H1 (cell line): ENCODE data around the gene BACE2. TPM values are rescaled to one million over a fixed set of nuclear protein-coding genes. Genes with fewer than 3 reads are reported as not detected.

Source experiments
- CTCF ChIA-PET: fragments of 300-600 bp; sonication (Branson Sonifier 250); formaldehyde crosslinking; loops from one replicate; lab custom pipeline; 2021; ENCODE audit not compliant: partially characterized antibody; lab: Charles Lee
- POLR2A ChIA-PET: fragments of 300-600 bp; sonication (Branson Sonifier 250); formaldehyde crosslinking; loops from one replicate; lab custom pipeline; 2021; ENCODE audit warnings: inconsistent platforms; ENCODE audit not compliant: partially characterized antibody; lab: Charles Lee
- DNase-seq, 2 experiments: peaks; one replicate each; pipeline versions ENCODE4 v3.0.0 to v3.0.0-alpha.2; 2010 to 2022; ENCODE audit warnings: low spot score in 2 of 2, low read depth in 1 of 2, mixed read lengths in 1 of 2
- FAIRE-seq: peaks from 2 replicates; lab custom pipeline; 2011; peaks lifted over from hg19 to GRCh38; lab: Jason Lieb, UNC
- H2AFZ ChIP-seq: 2 replicates; pipeline ENCODE4 v1.8.1; 2012; ENCODE audit warnings: low read length, inconsistent platforms
- H2AK5ac ChIP-seq: 2 replicates; pipeline ENCODE4 v1.6.1; 2013; ENCODE audit warnings: low read depth, low read length
- H2BK120ac ChIP-seq: replicated peaks from 2 replicates; pipeline ENCODE3; 2013; ENCODE audit warnings: low read depth, low read length, inconsistent platforms
- H2BK12ac ChIP-seq: 2 replicates; pipeline ENCODE4 v1.6.1; 2013; ENCODE audit warnings: low read depth, low read length
- H2BK15ac ChIP-seq: 2 replicates; pipeline ENCODE4 v1.6.1; 2013; ENCODE audit warnings: low read length
- H2BK20ac ChIP-seq: 2 replicates; pipeline ENCODE4 v1.6.1; 2013; ENCODE audit warnings: low read length
- H2BK5ac ChIP-seq: 2 replicates; pipeline ENCODE4 v1.6.1; 2013; ENCODE audit warnings: low read depth, low read length
- H3K14ac ChIP-seq: 2 replicates; pipeline ENCODE4 v1.6.1; 2013; ENCODE audit warnings: inconsistent platforms; ENCODE audit not compliant: insufficient read length
- H3K18ac ChIP-seq: 2 replicates; pipeline ENCODE4 v1.6.1; 2013; ENCODE audit warnings: low read length; ENCODE audit errors: extremely low read depth
- H3K23ac ChIP-seq: 2 replicates; pipeline ENCODE4 v1.6.1; 2013; ENCODE audit warnings: inconsistent platforms; ENCODE audit not compliant: insufficient read length
- H3K23me2 ChIP-seq: 2 replicates; pipeline ENCODE4 v1.6.1; 2013; ENCODE audit warnings: low read depth, low read length
- H3K27ac ChIP-seq: 2 replicates; pipeline ENCODE4 v1.6.1; 2011; ENCODE audit warnings: low read depth, low read length, inconsistent platforms
- H3K27me3 ChIP-seq, 4 experiments: replicated peaks in 1 of 4; 1 replicate in 1 of 4; 2 replicates in 3 of 4; pipeline versions ENCODE4 v1.6.1 to v1.8.1; 2011 to 2013; ENCODE audit warnings: low read length in 3 of 4, mild to moderate bottlenecking in 3 of 4, inconsistent platforms in 2 of 4, mixed read lengths in 2 of 4, moderate library complexity in 1 of 4; ENCODE audit not compliant: control insufficient read depth in 3 of 4, insufficient read depth in 3 of 4; ENCODE audit errors: extremely low read depth in 1 of 4
- H3K36me3 ChIP-seq, 4 experiments: 2 replicates each; pipeline versions ENCODE4 v1.6.1 to v1.8.1; 2011 to 2013; ENCODE audit warnings: mild to moderate bottlenecking in 4 of 4, low read length in 3 of 4, moderate library complexity in 2 of 4, control low read depth in 1 of 4, inconsistent platforms in 1 of 4; ENCODE audit not compliant: insufficient read depth in 4 of 4, control insufficient read depth in 2 of 4
- H3K4ac ChIP-seq: replicated peaks from 2 replicates; pipeline ENCODE3; 2013; ENCODE audit warnings: low read length, low read depth, mixed read lengths, inconsistent platforms; ENCODE audit not compliant: insufficient read length
- H3K4me1 ChIP-seq, 4 experiments: replicated peaks in 1 of 4; 1 replicate in 1 of 4; 2 replicates in 3 of 4; pipeline versions ENCODE4 v1.6.1 to v1.8.1; 2011 to 2013; ENCODE audit warnings: low read length in 3 of 4, inconsistent platforms in 2 of 4, mixed read lengths in 1 of 4; ENCODE audit not compliant: insufficient read depth in 4 of 4, control insufficient read depth in 3 of 4
- H3K4me2 ChIP-seq, 2 experiments: 2 replicates each; pipeline versions ENCODE4 v1.6.1 to v1.8.1; 2011 to 2013; ENCODE audit warnings: low read depth in 2 of 2, low read length in 2 of 2, control low read depth in 1 of 2, inconsistent platforms in 1 of 2, mild to moderate bottlenecking in 1 of 2; ENCODE audit not compliant: insufficient read depth in 1 of 2
- H3K4me3 ChIP-seq, 4 experiments: fragments of 200-600, 300-600 bp in 1 of 4; sonication (generic), shearing (Covaris generic), sonication (Bioruptor Twin) in 1 of 4; 2 replicates each; pipeline versions ENCODE4 v1.5.1 to v1.8.1; 2011 to 2016; ENCODE audit warnings: low read length in 4 of 4, low read depth in 3 of 4, control low read depth in 2 of 4, inconsistent platforms in 2 of 4, mild to moderate bottlenecking in 2 of 4, mixed read lengths in 1 of 4, moderate library complexity in 1 of 4; ENCODE audit not compliant: insufficient read depth in 2 of 4; ENCODE audit errors: extremely low read depth in 1 of 4
- H3K56ac ChIP-seq: replicated peaks from 2 replicates; pipeline ENCODE3; 2013; ENCODE audit warnings: low read depth, mild to moderate bottlenecking, mixed read lengths, low read length, inconsistent platforms; ENCODE audit not compliant: insufficient read length
- H3K79me1 ChIP-seq: 2 replicates; pipeline ENCODE4 v1.6.1; 2013; ENCODE audit warnings: low read depth, low read length, control low read depth
- H3K79me2 ChIP-seq, 2 experiments: 2 replicates each; pipeline versions ENCODE4 v1.6.1 to v1.8.1; 2012 to 2013; ENCODE audit warnings: low read length in 2 of 2, mild to moderate bottlenecking in 2 of 2, inconsistent platforms in 1 of 2; ENCODE audit not compliant: insufficient read depth in 2 of 2, control insufficient read depth in 1 of 2
- H3K9ac ChIP-seq, 4 experiments: replicated peaks in 1 of 4; 1 replicate in 1 of 4; 2 replicates in 3 of 4; pipeline versions ENCODE4 v1.6.1 to v1.8.1; 2011 to 2013; ENCODE audit warnings: low read depth in 3 of 4, low read length in 3 of 4, control low read depth in 2 of 4, mild to moderate bottlenecking in 2 of 4, moderate library complexity in 2 of 4, inconsistent platforms in 1 of 4; ENCODE audit errors: extremely low read depth in 1 of 4
- H3K9me3 ChIP-seq, 2 experiments: 2 replicates each; pipeline versions ENCODE4 v1.6.1 to v1.8.1; 2012 to 2013; ENCODE audit warnings: mild to moderate bottlenecking in 2 of 2, moderate library complexity in 2 of 2, control low read depth in 1 of 2, inconsistent platforms in 1 of 2, low read depth in 1 of 2, low read length in 1 of 2, mixed read lengths in 1 of 2; ENCODE audit not compliant: insufficient read depth in 2 of 2
- H4K20me1 ChIP-seq, 2 experiments: replicated peaks in 1 of 2; 2 replicates each; pipeline versions ENCODE3 to v1.8.1; 2011 to 2013; ENCODE audit warnings: inconsistent platforms in 2 of 2, low read length in 2 of 2, mild to moderate bottlenecking in 1 of 2; ENCODE audit not compliant: insufficient read depth in 2 of 2, control insufficient read depth in 1 of 2
- H4K5ac ChIP-seq: 2 replicates; pipeline ENCODE4 v1.6.1; 2013; ENCODE audit warnings: low read length, low read depth, mixed read lengths, inconsistent platforms; ENCODE audit not compliant: insufficient read length
- H4K8ac ChIP-seq: 2 replicates; pipeline ENCODE4 v1.8.0; 2013; ENCODE audit warnings: mild to moderate bottlenecking, moderate library complexity, low read length, inconsistent platforms; ENCODE audit not compliant: insufficient read depth; ENCODE audit errors: extremely low read depth
- H4K91ac ChIP-seq: replicated peaks from 2 replicates; pipeline ENCODE3; 2013; ENCODE audit warnings: low read length, mixed read lengths, inconsistent platforms; ENCODE audit not compliant: insufficient read length
- ASH2L ChIP-seq: fragments of 200-600, 300-600 bp; sonication (generic); IDR thresholded peaks from one replicate; pipeline ENCODE4 v1.7.1; 2017; ENCODE audit warnings: low read length
- CHD1 ChIP-seq: IDR thresholded peaks from 2 replicates; pipeline ENCODE4 v1.6.1; 2012; ENCODE audit warnings: low read depth, low read length, improper control_type of control experiment
- CTCF ChIP-seq, 3 experiments: IDR thresholded peaks; 1 replicate in 2 of 3; 2 replicates in 1 of 3; pipeline versions ENCODE4 v1.5.1 to v1.6.1; 2011; ENCODE audit warnings: low read length in 3 of 3, mild to moderate bottlenecking in 3 of 3, inconsistent platforms in 2 of 3, low read depth in 1 of 3, moderate library complexity in 1 of 3; ENCODE audit not compliant: insufficient read depth in 1 of 3; ENCODE audit errors: control extremely low read depth in 1 of 3
- EGR1 ChIP-seq: IDR thresholded peaks from 2 replicates; pipeline ENCODE4 v1.6.1; 2011; ENCODE audit warnings: low read depth, low read length, borderline replicate concordance
- EZH2 ChIP-seq: fragments of 200-600 bp; sonication (generic); IDR thresholded peaks from 2 replicates; pipeline ENCODE4 v1.7.1; 2012; ENCODE audit warnings: low read depth, mild to moderate bottlenecking, moderate library complexity, low read length, inconsistent platforms; ENCODE audit not compliant: severe bottlenecking
- HDAC2 ChIP-seq, 2 experiments: fragments of 300-600 bp in 1 of 2; sonication (generic) in 1 of 2; IDR thresholded peaks; 2 replicates each; pipeline ENCODE4 v1.6.1; 2011 to 2012; ENCODE audit warnings: low read depth in 2 of 2, low read length in 2 of 2, mild to moderate bottlenecking in 2 of 2, moderate library complexity in 2 of 2, borderline replicate concordance in 1 of 2, inconsistent platforms in 1 of 2
- KDM1A ChIP-seq: fragments of 200-600, 300-600 bp; sonication (generic); IDR thresholded peaks from 2 replicates; pipeline ENCODE4 v1.7.1; 2016; ENCODE audit warnings: mild to moderate bottlenecking, low read length, borderline replicate concordance
- MAFK ChIP-seq: IDR thresholded peaks from 2 replicates; pipeline ENCODE4 v1.6.1; 2012; ENCODE audit warnings: low read depth, mild to moderate bottlenecking, improper control_type of control experiment, low read length
- SIX5 ChIP-seq: IDR thresholded peaks from 2 replicates; pipeline ENCODE4 v1.6.1; 2011; ENCODE audit warnings: mild to moderate bottlenecking, low read depth, low read length
- SP4 ChIP-seq: IDR thresholded peaks from 2 replicates; pipeline ENCODE4 v1.6.1; 2012; ENCODE audit warnings: low read length, inconsistent platforms
- SRF ChIP-seq: IDR thresholded peaks from 2 replicates; pipeline ENCODE4 v1.6.1; 2011; ENCODE audit warnings: mild to moderate bottlenecking, low read depth, low read length, moderate library complexity
- TCF12 ChIP-seq: IDR thresholded peaks from 2 replicates; pipeline ENCODE4 v1.6.1; 2011; ENCODE audit warnings: low read depth, mild to moderate bottlenecking, low read length
- TEAD4 ChIP-seq: IDR thresholded peaks from 2 replicates; pipeline ENCODE4 v1.6.1; 2012; ENCODE audit warnings: low read depth, low read length, inconsistent platforms, mixed read lengths
- WGBS, 2 experiments: shearing (Covaris generic) in 1 of 2; methylation state at CpG; one replicate each; pipeline versions ENCODE4 v1.1.6 to v1.1.7; 2013 to 2015; ENCODE audit warnings: low lambda C conversion rate in 2 of 2, mixed read lengths in 2 of 2, inconsistent platforms in 1 of 2, low coverage in 1 of 2, missing lambda C conversion rate in 1 of 2; ENCODE audit not compliant: insufficient replicate concordance in 2 of 2, insufficient coverage in 1 of 2, insufficient read length in 1 of 2; ENCODE audit errors: extremely low coverage in 1 of 2, missing lambda C conversion rate in 1 of 2; 5-methylcytosine and 5-hydroxymethylcytosine counted together
- polyA plus RNA-seq, 7 experiments: library from polyadenylated mRNA; depleted of rRNA in 3 of 7; stranded (reverse) in 5 of 7; unstranded in 2 of 7; fragments of >200 nt in 5 of 7; fragments of 200-250 nt in 2 of 7; gene quantifications; 1 replicate in 5 of 7; 2 replicates in 1 of 7; 4 replicates in 1 of 7; pipeline versions ENCODE4 v1.2.1 to v1.2.3, GENCODE V29; 2011 to 2013; ENCODE audit warnings: missing spikeins in 2 of 7, mixed read lengths in 2 of 7
- total RNA-seq: library from RNA; stranded (reverse); fragmentation: NEBNext Ultra II Directional; extraction: Animal tissue kit (Norgen Biotek cat#: 25700); gene quantifications from 2 replicates; pipeline ENCODE4 v1.2.1, GENCODE V29; 2021

BACE2 gene
- total and polyA plus RNA-seq, 2 of the 8 experiments (the other 6 are each of a cell fraction or from before 2014, with no cell fraction given) = 8.1 to 10.9 TPM

- Histone ChIP-seq H2BK15ac (no peak overlapping the region), H2BK20ac (no peak overlapping the region), H3K27ac (no peak overlapping the region), H3K56ac (no peak overlapping the region), H2AK5ac (no peak overlapping the region), H2AFZ (no peak overlapping the region), H4K5ac (no peak overlapping the region), H3K27me3 (no peaks in the 10 kb centered on the region), H3K23me2 (no peaks in the 10 kb centered on the region), H3K9me3 (no peaks in the 10 kb centered on the region), H3K4me2 (no peak overlapping the region), H2BK12ac (no peak overlapping the region), H3K23ac (no peak overlapping the region), H3K79me1 (no peaks in the 10 kb centered on the region), H2BK5ac (no peak overlapping the region), H4K91ac (no peak overlapping the region), H2BK120ac (no peak overlapping the region), H3K4me3 (no peak overlapping the region), H3K79me2 (no peaks in the 10 kb centered on the region), H3K36me3 (no peaks in the 10 kb centered on the region), H3K14ac (no peak overlapping the region), H3K4me1 (no peaks in the 10 kb centered on the region), H3K18ac (no peak overlapping the region), H3K4ac (no peak overlapping the region), H4K20me1 (no peaks in the 10 kb centered on the region), H4K8ac (no peak overlapping the region), H3K9ac (no peak overlapping the region)
- DNase-seq (no peak), FAIRE-seq (no peak)
- ChIA-PET POLR2A (no interaction called here), CTCF (no interaction called here)
- 93% methylated on average over 3 of the region's 3 CpGs; no CpG with 5 or more reads in 1 of the 2 experiments for WGBS, 2 experiments
- no peak for TF ChIP-seq CHD1
- TF ChIP-seq CTCF (IDR thresholded peaks at IDR 0.05; ENCODE audit: control extremely low read depth in 1 of 3, insufficient read depth in 1 of 3, low read depth in 1 of 3, low read length in 3 of 3) = no peak
- TF ChIP-seq TEAD4 = no peak
- TF ChIP-seq SP4 = no peak
- no peak for TF ChIP-seq EZH2
- no peak for TF ChIP-seq TCF12
- TF ChIP-seq KDM1A = no peak
- TF ChIP-seq HDAC2 (IDR thresholded peaks at IDR 0.05; ENCODE audit: borderline replicate concordance in 1 of 2, low read depth in 2 of 2, low read length in 2 of 2) = no peak
- no peak for TF ChIP-seq EGR1
- no peak for TF ChIP-seq ASH2L
- TF ChIP-seq MAFK = no peak
- TF ChIP-seq SRF = no peak
- TF ChIP-seq SIX5 = no peak
Measured at GRCh38 chr21:41235201-41235600, 67.2 kb downstream of the BACE2 start.
